ENCODE data around the gene ENDOD1. TPM values are rescaled to one million over a fixed set of nuclear protein-coding genes. Genes with fewer than 3 reads are reported as not detected.

The ENDOD1 gene
- total RNA-seq, 6 experiments from 2014 or later = 23.1 to 27.3 (median 25.3) TPM

DNA sequence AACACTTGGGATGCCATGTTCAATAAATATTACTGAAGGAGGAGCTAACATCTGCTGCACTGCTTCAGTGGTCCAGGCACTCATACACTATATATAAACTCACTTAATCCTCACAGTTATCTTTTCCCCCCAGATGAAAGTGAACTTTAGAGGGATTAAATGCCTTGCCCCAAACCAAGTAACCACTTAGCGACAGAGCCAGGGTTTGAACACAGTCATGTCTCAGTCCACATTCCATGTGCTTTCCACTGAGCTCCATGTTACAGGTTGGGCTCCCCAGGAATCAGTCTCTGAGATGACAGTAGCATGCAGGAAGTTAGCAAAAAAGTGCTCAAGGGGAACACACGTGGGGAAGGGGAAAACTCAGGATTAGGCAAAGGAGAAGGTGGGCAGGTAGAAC is 59.3 kb downstream of the ENDOD1 start:
- H3K27me3 Mint-ChIP-seq (ENCODE audit: insufficient read depth) = no peaks in the 10 kb centered on the region; the same call in 1 of the 2 replicates
- no peaks in the 10 kb centered on the region for H3K9me3 Mint-ChIP-seq
- no peak for DNase-seq
- TF ChIP-seq, protein P1, sequence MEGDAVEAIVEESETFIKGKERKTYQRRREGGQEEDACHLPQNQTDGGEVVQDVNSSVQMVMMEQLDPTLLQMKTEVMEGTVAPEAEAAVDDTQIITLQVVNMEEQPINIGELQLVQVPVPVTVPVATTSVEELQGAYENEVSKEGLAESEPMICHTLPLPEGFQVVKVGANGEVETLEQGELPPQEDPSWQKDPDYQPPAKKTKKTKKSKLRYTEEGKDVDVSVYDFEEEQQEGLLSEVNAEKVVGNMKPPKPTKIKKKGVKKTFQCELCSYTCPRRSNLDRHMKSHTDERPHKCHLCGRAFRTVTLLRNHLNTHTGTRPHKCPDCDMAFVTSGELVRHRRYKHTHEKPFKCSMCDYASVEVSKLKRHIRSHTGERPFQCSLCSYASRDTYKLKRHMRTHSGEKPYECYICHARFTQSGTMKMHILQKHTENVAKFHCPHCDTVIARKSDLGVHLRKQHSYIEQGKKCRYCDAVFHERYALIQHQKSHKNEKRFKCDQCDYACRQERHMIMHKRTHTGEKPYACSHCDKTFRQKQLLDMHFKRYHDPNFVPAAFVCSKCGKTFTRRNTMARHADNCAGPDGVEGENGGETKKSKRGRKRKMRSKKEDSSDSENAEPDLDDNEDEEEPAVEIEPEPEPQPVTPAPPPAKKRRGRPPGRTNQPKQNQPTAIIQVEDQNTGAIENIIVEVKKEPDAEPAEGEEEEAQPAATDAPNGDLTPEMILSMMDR (IDR thresholded peaks at IDR 0.05) = no peak
- no peaks in the 10 kb centered on the region; the same call in 1 of the 2 replicates for H3K36me3 Mint-ChIP-seq (ENCODE audit: low read depth)
- H3K4me1 Mint-ChIP-seq (ENCODE audit: low read depth) = peaks cover 58% of the 10 kb centered on the region
- no peak overlapping the region for H3K4me3 Mint-ChIP-seq
- no peak overlapping the region for H3K27ac Mint-ChIP-seq

DNA sequence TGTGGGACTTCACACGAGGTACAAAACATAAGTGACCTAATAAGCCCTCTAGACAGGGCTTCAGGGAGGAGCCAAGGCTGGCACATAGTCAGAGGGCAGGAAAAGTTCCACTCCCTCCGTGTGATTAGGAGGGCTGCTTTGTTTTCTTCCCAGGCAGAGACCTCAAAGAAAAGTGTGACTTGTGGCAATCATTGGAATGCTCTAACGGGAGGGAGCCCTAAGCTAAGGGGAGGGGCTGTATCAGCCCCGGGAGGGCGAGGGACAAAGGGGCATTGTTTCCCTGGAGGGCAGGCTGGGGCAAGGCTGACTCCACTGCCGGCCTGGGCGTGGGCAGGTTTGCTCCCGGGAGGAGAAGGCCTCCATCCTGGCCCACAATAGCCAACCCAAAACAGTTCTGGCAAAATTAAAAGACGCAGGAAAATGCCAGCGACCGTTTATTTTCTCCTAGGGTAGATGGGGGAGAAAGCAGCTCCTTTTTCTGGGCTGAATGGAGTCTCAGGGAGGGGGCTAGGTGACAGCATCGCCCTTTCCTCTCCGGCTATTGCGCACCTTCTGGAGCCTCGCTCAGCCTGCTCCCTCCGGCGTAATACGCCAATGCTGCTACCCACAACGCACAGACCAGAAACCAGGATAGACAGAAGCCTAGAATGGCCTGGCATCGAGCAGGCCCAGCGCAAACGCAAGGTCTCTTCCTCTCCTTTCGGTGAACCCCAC is 60.2 kb downstream of the ENDOD1 start:
- no peaks in the 10 kb centered on the region for H3K36me3 Mint-ChIP-seq (ENCODE audit: low read depth)
- no peaks in the 10 kb centered on the region for H3K27me3 Mint-ChIP-seq (ENCODE audit: insufficient read depth)
- peak overlapping the region; percentile 20; the same call in 1 of the 2 replicates for H3K27ac Mint-ChIP-seq
- no peaks in the 10 kb centered on the region for H3K9me3 Mint-ChIP-seq
- TF ChIP-seq, protein P1 (IDR thresholded peaks at IDR 0.05) = no peak
- no peak for DNase-seq
- H3K4me3 Mint-ChIP-seq = peak overlapping the region; percentile 84; the same call in 1 of the 2 replicates
- H3K4me1 Mint-ChIP-seq (ENCODE audit: low read depth) = peaks cover 49% of the 10 kb centered on the region

DNA sequence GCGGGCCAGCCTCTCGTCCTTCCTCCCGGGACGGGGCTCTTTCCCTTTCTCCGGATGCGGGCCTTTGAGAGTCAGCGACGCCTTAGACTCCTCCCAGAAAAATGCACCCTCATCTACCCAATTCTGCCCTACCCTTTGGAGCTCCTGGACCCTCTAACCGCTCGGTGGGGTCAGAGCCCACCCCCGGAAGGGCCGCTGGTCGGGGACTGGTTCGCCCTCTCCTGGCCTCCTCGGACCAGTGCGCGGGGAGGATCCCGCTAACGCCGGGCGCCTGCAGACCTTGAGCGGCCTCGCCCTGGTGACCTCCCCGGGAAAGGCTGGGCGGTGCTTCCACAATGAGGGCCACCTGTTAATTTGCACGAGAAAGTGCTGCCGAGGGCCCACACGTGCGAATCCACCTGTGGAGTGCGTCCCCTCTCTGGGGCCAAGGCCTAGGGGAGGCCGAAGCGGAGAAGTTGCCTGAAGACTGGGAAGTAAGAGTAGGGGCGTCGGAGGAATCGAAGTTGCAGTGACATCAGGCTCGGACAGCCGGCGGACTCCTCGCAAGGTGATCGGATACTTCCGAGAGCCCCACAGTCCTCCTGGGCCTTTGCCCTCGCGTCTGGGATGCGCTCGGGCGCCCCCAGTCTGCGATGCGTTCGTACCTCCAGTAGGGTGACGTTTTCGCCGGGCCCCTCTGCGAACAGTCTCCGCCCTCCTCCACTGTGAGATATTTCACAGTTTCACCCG is 61.5 kb downstream of the ENDOD1 start:
- H3K4me1 Mint-ChIP-seq (ENCODE audit: low read depth) = peaks cover 41% of the 10 kb centered on the region

DNA sequence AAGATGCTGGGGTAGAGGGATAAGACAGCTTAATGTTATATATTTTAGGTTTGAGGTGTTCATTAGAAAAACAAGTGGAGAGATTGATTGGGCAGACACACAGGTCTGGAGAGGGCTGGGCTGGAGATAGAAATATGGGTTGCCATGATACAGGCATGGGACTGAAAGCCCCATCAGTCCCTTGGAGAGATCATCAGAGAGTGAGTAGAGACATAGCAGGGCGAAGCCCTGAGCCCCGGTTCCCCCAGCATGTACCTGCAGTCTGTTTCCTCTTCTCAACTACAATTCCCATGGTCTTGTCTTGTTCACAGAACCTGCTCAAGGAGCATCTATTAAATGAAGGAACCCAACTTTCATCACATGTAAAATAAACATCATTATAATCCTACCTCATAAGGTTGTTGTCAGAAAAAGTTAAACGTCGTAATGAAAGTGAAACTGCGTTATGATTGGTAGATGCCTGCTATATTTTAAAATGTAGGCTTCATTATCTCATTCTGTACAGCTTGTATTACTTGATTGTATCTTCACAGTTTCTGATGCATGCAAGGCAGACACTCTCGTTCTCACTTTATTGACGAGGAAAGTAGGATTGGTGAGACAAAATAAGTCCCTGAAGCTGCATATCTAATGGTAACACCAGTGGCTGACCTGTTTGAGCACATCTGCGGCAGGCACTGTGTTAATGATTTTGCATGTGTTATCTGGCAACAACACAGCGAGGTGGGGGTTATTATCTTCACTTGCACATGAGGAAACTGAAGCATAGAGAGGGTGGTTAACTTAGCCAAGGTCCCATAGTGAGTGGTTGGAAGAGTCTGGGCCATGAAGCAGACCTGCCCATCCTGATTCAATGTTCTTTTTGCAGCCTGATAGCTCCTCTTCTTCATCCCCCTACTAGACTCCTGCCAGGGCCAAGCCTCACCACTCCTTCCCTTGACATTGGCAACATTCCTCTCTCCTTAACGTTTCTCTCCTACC is 63.5 kb downstream of the ENDOD1 start:
- TF ChIP-seq, protein P1 (IDR thresholded peaks at IDR 0.05) = no peak
- Mint-ChIP-seq H3K27ac (no peak overlapping the region), H3K4me3 (no peak overlapping the region; the same call in 1 of the 2 replicates), H3K36me3 (ENCODE audit: low read depth) (no peaks in the 10 kb centered on the region), H3K9me3 (no peaks in the 10 kb centered on the region), H3K27me3 (ENCODE audit: insufficient read depth) (peaks cover 4% of the 10 kb centered on the region), H3K4me1 (ENCODE audit: low read depth) (peaks cover 20% of the 10 kb centered on the region)
- no peak for DNase-seq

More for the DNA sequence above, 61.5 kb downstream of the ENDOD1 start:
- peak; percentile 86 for DNase-seq
- TF ChIP-seq, protein P1 (IDR thresholded peaks at IDR 0.05) = peak; percentile 86
- Mint-ChIP-seq H3K27me3 (ENCODE audit: insufficient read depth) (no peaks in the 10 kb centered on the region; the same call in 1 of the 2 replicates), H3K27ac (peak overlapping the region; percentile 63), H3K36me3 (ENCODE audit: low read depth) (no peaks in the 10 kb centered on the region), H3K9me3 (no peaks in the 10 kb centered on the region), H3K4me3 (peak overlapping the region; percentile 84)

DNA sequence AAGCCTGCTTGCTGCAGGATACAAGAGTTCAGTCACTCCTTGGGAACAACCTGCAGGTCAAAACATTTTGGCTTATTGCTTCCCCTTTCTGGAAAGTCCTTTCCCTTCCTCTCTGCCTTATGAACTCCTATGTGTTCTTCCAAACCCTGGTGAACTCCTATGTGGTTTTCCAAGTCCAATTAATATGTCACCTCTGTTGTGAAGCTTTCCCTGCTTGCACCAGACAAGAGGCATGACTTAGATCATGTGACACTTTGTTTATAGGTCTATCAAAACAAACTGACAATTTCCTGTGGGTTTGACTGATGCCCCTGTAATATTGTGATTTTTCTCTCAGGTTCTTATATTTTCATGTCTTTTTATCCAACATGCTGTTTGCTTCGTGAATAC is 64.2 kb downstream of the ENDOD1 start:
- TF ChIP-seq, protein P1 (IDR thresholded peaks at IDR 0.05) = no peak
- Mint-ChIP-seq H3K27ac (no peak overlapping the region), H3K36me3 (ENCODE audit: low read depth) (no peaks in the 10 kb centered on the region), H3K4me1 (ENCODE audit: low read depth) (peaks cover 14% of the 10 kb centered on the region), H3K4me3 (no peak overlapping the region), H3K9me3 (no peaks in the 10 kb centered on the region), H3K27me3 (ENCODE audit: insufficient read depth) (peaks cover 4% of the 10 kb centered on the region)
- no peak for DNase-seq

All from HFFc6 (cell line).